LNCAP (cell line): ENCODE data around the gene EPAS1.

Experiments
- CTCF ChIP-seq: fragments of 450-650 bp; IDR thresholded peaks from 2 replicates; pipeline ENCODE4 v1.5.1; 2017; ENCODE audit warnings: mild to moderate bottlenecking

The EPAS1 gene

DNA sequence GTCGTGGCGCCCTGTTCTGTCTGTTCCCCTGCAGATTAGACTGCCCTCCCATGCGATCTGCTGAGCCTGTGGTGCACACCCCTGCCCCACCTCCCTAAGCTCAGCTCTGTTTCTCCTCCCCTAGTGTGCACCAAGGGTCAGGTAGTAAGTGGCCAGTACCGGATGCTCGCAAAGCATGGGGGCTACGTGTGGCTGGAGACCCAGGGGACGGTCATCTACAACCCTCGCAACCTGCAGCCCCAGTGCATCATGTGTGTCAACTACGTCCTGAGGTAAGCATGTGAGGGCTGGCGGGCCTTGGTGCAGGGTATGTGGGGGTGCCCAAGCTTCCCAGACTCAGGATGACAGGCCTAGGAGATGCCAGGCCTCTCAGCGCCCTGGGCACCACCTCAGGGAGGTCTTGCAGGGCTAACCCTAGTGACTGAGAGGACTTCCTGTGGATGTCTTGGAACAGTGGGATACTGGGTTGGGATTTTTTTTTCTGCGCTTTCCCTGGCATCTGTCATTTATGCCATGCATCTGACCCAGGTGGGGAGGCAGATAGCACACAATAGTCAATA, 78.4 kb downstream of the EPAS1 start:
- TF ChIP-seq CTCF: no peak

DNA sequence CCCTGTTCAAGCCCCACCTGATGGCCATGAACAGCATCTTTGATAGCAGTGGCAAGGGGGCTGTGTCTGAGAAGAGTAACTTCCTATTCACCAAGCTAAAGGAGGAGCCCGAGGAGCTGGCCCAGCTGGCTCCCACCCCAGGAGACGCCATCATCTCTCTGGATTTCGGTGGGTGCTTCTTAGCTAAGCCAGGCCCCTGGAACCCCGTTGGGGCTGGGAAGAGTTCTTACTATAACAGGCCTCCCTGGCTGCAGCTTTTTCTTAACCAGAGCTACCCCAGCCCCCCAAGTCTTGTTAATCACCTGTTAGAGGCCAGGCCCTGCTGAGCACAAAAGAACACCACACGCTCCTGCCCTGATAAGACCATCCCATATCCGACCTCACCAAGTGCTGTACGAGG, 79.4 kb downstream of the EPAS1 start:
- no peak for TF ChIP-seq CTCF

- no peak for TF ChIP-seq CTCF
Observed at GRCh38 chr2:46377101-46377581, 79.9 kb downstream of the EPAS1 start.

GRCh38 chr2:46377666-46378560, 80.7 kb downstream of the EPAS1 start:
- no peak for TF ChIP-seq CTCF

- no peak for TF ChIP-seq CTCF
Observed at GRCh38 chr2:46378616-46379015, 81.4 kb downstream of the EPAS1 start.

- no peak for TF ChIP-seq CTCF
Observed at GRCh38 chr2:46379213-46380037, 82.2 kb downstream of the EPAS1 start.
